ENCODE measurements around the gene CLPTM1. TPM values are rescaled to one million over a fixed set of nuclear protein-coding genes. Genes with fewer than 3 reads are reported as not detected.

Gene CLPTM1
- polyA plus RNA-seq, 1 of the 3 experiments (the other 2 are of a cell fraction): 86.5 TPM

- WGBS (ENCODE audit: low lambda C conversion rate): 98% methylated on average over 28 of the region's 42 CpGs
- POLR2A ChIA-PET: no interaction called here
- Histone ChIP-seq H3K9me2 (no peaks in the 10 kb centered on the region), H3K27ac (ENCODE audit: low read depth in 2 of 2, low read length in 1 of 2) (no peak overlapping the region), H3K4me1 (ENCODE audit: control insufficient read depth in 1 of 2, insufficient read depth in 2 of 2, low read depth in 1 of 2, low read length in 1 of 2) (no peaks in the 10 kb centered on the region), H3K36me3 (replicated peaks in 1 of 2; ENCODE audit: control insufficient read depth in 1 of 2, insufficient read depth in 2 of 2, low read length in 1 of 2) (no peaks in the 10 kb centered on the region), H3K9me3 (no peaks in the 10 kb centered on the region), H3K9ac (no peak overlapping the region), H3K4me2 (no peak overlapping the region), H3F3A (replicated peaks; ENCODE audit: insufficient read depth) (peaks cover 8% of the 10 kb centered on the region), H3K27me3 (ENCODE audit: insufficient read depth) (no peaks in the 10 kb centered on the region), H4K20me1 (ENCODE audit: insufficient read depth) (no peaks in the 10 kb centered on the region), H3K79me2 (ENCODE audit: insufficient read depth) (no peaks in the 10 kb centered on the region), H3K4me3 (ENCODE audit: low read depth in 2 of 2, low read length in 1 of 2) (no peak overlapping the region), H2AFZ (ENCODE audit: low read depth) (no peak overlapping the region)
- CTCF ChIA-PET: no interaction called here
- no peak for TF ChIP-seq EP300 (IDR thresholded peaks at IDR 0.05; ENCODE audit: borderline replicate concordance in 1 of 2, low read depth in 1 of 2, low read length in 1 of 2)
- no peak for TF ChIP-seq NFIC (IDR thresholded peaks at IDR 0.05; ENCODE audit: borderline replicate concordance)
- no peak for TF ChIP-seq MAX (IDR thresholded peaks at IDR 0.05; ENCODE audit: low read depth)
- no peak for TF ChIP-seq NRF1 (IDR thresholded peaks at IDR 0.05; ENCODE audit: low read depth, low read length)
- no peak for TF ChIP-seq SMC3 (IDR thresholded peaks at IDR 0.05; ENCODE audit: low read depth, low read length)
- TF ChIP-seq EZH2phosphoT487 (IDR thresholded peaks at IDR 0.05; ENCODE audit: borderline replicate concordance, low read depth): no peak
- no peak for TF ChIP-seq FOXM1 (IDR thresholded peaks at IDR 0.05; ENCODE audit: low read depth)
- no peak for TF ChIP-seq PBX3 (IDR thresholded peaks at IDR 0.05)
- TF ChIP-seq GABPA (IDR thresholded peaks at IDR 0.05; ENCODE audit: low read depth): no peak
- no peak for DNase-seq
Measured at GRCh38 chr19:45011959-45012358, 56.8 kb downstream of the CLPTM1 start.

- H3K79me2 ChIP-seq (ENCODE audit: insufficient read depth): no peaks in the 10 kb centered on the region
- H3K27me3 ChIP-seq (ENCODE audit: insufficient read depth): no peaks in the 10 kb centered on the region
- no peak overlapping the region for H3K9ac ChIP-seq
- ChIA-PET POLR2A (no interaction called here), CTCF (interaction anchor here (0.6 to 2.1 kb wide), 11 partner anchors 10 to 322 kb away, joined by 3 to 13 read pairs (median 4); partner anchors contain the start of gene PPP1R37)
- WGBS (ENCODE audit: low lambda C conversion rate): 71% methylated on average over 12 of the region's 13 CpGs
- H3K36me3 ChIP-seq (replicated peaks in 1 of 2; ENCODE audit: control insufficient read depth in 1 of 2, insufficient read depth in 2 of 2, low read length in 1 of 2): no peaks in the 10 kb centered on the region
- H3K9me2 ChIP-seq: no peaks in the 10 kb centered on the region
- TF ChIP-seq SMC3 (IDR thresholded peaks at IDR 0.05; ENCODE audit: low read depth, low read length): peak; percentile 51
- TF ChIP-seq RAD21 (IDR thresholded peaks at IDR 0.05; ENCODE audit: low read length): peak; percentile 83
- TF ChIP-seq CTCF (IDR thresholded peaks at IDR 0.05): peak; percentile 81
- no peak for TF ChIP-seq GATA2 (CRISPR knock-in tag; IDR thresholded peaks at IDR 0.05)
- H2AFZ ChIP-seq (ENCODE audit: low read depth): no peak overlapping the region
- H3F3A ChIP-seq (replicated peaks; ENCODE audit: insufficient read depth): peaks cover 8% of the 10 kb centered on the region
- DNase-seq: peak; percentile 88
- no peaks in the 10 kb centered on the region for H3K9me3 ChIP-seq
- H4K20me1 ChIP-seq (ENCODE audit: insufficient read depth): no peaks in the 10 kb centered on the region
- H3K4me2 ChIP-seq: no peak overlapping the region
- H3K4me3 ChIP-seq (ENCODE audit: low read depth in 2 of 2, low read length in 1 of 2): no peak overlapping the region; a peak in 1 of 4 replicates
- no peaks in the 10 kb centered on the region for H3K4me1 ChIP-seq (ENCODE audit: control insufficient read depth in 1 of 2, insufficient read depth in 2 of 2, low read depth in 1 of 2, low read length in 1 of 2)
- no peak overlapping the region for H3K27ac ChIP-seq (ENCODE audit: low read depth in 2 of 2, low read length in 1 of 2)
Measured at GRCh38 chr19:45016388-45017314, 61.5 kb downstream of the CLPTM1 start.

All from SK-N-SH (cell line).